ENCODE measurements around the gene ARL6IP1.
A peak's percentile ranks its signal among the peaks of the same experiment; 100 is the strongest.
"Not testable (repeated sequence)": the region's sequence is repeated elsewhere in the genome, so short reads cannot be mapped to it uniquely, and the experiment has no call there.

Gene ARL6IP1

GRCh38 chr16:18800293-18800692 is 1.1 kb downstream of the ARL6IP1 start:
- DNase-seq (ENCODE audit: low read depth in 1 of 2, low spot score in 1 of 2): no peak

- DNase-seq (ENCODE audit: low read depth in 1 of 2, low spot score in 1 of 2): no peak
Measured at GRCh38 chr16:18799500-18799899, 1.8 kb downstream of the ARL6IP1 start.

GRCh38 chr16:18797746-18798145 is 3.6 kb downstream of the ARL6IP1 start:
- no peak for DNase-seq (ENCODE audit: low read depth in 1 of 2, low spot score in 1 of 2)

GRCh38 chr16:18796377-18796776 is 5.0 kb downstream of the ARL6IP1 start:
- DNase-seq (ENCODE audit: low read depth in 1 of 2, low spot score in 1 of 2): no peak

GRCh38 chr16:18792836-18793433 is 8.4 kb downstream of the ARL6IP1 start:
- no peak for DNase-seq (ENCODE audit: low read depth in 1 of 2, low spot score in 1 of 2)

- DNase-seq (ENCODE audit: low read depth in 1 of 2, low spot score in 1 of 2): peak; percentile 79 to 93
Measured at GRCh38 chr16:18789850-18790706, 11.3 kb downstream of the ARL6IP1 start, which contains the start of gene RPS15A. Gene RPS15A, minus strand, starts transcription at chr16:18790334. Its CDS starts 1,221 bp downstream, at chr16:18789113.

GRCh38 chr16:18789515-18789849 is 11.9 kb downstream of the ARL6IP1 start:
- no peak for DNase-seq (ENCODE audit: low read depth in 1 of 2, low spot score in 1 of 2)

- no peak for DNase-seq (ENCODE audit: low read depth in 1 of 2, low spot score in 1 of 2)
Measured at GRCh38 chr16:18788828-18789514, 12.4 kb downstream of the ARL6IP1 start.

GRCh38 chr16:18784917-18785623 is 16.3 kb downstream of the ARL6IP1 start:
- no peak for DNase-seq (ENCODE audit: low read depth in 1 of 2, low spot score in 1 of 2)

- no peak for DNase-seq (ENCODE audit: low read depth in 1 of 2, low spot score in 1 of 2)
Measured at GRCh38 chr16:18783430-18784341, 17.7 kb downstream of the ARL6IP1 start.

GRCh38 chr16:18782697-18783429 is 18.5 kb downstream of the ARL6IP1 start:
- DNase-seq (ENCODE audit: low read depth in 1 of 2, low spot score in 1 of 2): no peak

- DNase-seq (ENCODE audit: low read depth in 1 of 2, low spot score in 1 of 2): not testable (repeated sequence)
Measured at GRCh38 chr16:18781232-18781631, 20.1 kb downstream of the ARL6IP1 start.

GRCh38 chr16:18780460-18781026 is 20.8 kb downstream of the ARL6IP1 start:
- DNase-seq (ENCODE audit: low read depth in 1 of 2, low spot score in 1 of 2): not testable (repeated sequence)

GRCh38 chr16:18777664-18778063 is 23.7 kb downstream of the ARL6IP1 start:
- DNase-seq (ENCODE audit: low read depth in 1 of 2, low spot score in 1 of 2): not testable (repeated sequence)

- DNase-seq (ENCODE audit: low read depth in 1 of 2, low spot score in 1 of 2): not testable (repeated sequence)
Measured at GRCh38 chr16:18776334-18776733, 25.0 kb downstream of the ARL6IP1 start.

GRCh38 chr16:18774651-18775050 is 26.7 kb downstream of the ARL6IP1 start:
- not testable (repeated sequence) for DNase-seq (ENCODE audit: low read depth in 1 of 2, low spot score in 1 of 2)

GRCh38 chr16:18772171-18772570 is 29.2 kb downstream of the ARL6IP1 start:
- not testable (repeated sequence) for DNase-seq (ENCODE audit: low read depth in 1 of 2, low spot score in 1 of 2)

- DNase-seq (ENCODE audit: low read depth in 1 of 2, low spot score in 1 of 2): not testable (repeated sequence)
Measured at GRCh38 chr16:18770336-18770962, 30.9 kb downstream of the ARL6IP1 start.

GRCh38 chr16:18767217-18767616 is 34.1 kb downstream of the ARL6IP1 start:
- not testable (repeated sequence) for DNase-seq (ENCODE audit: low read depth in 1 of 2, low spot score in 1 of 2)
